Muscle of back (tissue), 11 donors: ENCODE results near the gene SPECC1L. TPM values are rescaled to one million over a fixed set of nuclear protein-coding genes. Genes with fewer than 3 reads are reported as not detected.

ENCODE experiments used
- DNase-seq, 3 donors: peaks; one replicate each; pipeline versions ENCODE4 v3.0.0 to v3.0.0-alpha.2; 2013
- polyA plus RNA-seq, 10 donors: library from polyadenylated mRNA; unstranded; fragments of 120-200 nt; gene quantifications; one replicate each; pipeline ENCODE4 v1.2.1, GENCODE V29; 2013; ENCODE audit not compliant: insufficient read length in 10 of 10

SPECC1L gene
- polyA plus RNA-seq, 10 donors, result 24.9 to 32.4 (median 27.7) TPM

DNA sequence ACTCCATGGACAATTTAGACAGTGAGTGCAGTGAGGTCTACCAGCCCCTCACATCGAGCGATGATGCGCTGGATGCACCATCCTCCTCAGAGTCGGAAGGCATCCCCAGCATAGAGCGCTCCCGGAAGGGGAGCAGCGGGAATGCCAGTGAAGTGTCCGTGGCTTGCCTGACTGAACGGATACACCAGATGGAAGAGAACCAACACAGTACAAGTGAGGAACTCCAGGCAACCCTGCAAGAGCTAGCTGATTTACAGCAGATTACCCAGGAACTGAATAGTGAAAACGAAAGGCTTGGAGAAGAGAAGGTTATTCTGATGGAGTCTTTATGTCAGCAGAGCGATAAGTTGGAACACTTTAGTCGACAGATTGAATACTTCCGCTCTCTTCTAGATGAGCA lies 51.4 kb downstream of the SPECC1L start:
- DNase-seq, result no peak

GRCh38 chr22:24322522-24322921 lies 51.9 kb downstream of the SPECC1L start:
- DNase-seq, result no peak

DNA sequence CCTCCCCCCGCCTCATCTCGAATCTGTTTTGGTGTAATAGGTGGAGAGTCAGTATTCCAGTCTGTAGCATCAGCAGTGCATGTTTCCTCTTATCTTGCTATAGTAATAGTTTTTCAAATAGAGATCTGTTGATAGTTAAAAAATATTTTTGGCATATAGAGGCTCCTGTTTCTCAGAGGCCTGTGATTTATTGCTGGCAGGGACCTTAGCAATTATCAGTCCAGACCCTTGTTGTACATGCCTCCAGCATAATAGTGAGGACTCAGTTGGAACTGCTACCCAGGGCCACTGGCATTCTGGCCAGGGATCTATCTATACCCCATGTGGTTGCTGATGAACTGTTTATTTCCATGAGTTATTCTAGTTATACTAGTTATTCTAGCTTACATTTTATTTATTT lies 52.6 kb downstream of the SPECC1L start:
- DNase-seq, result no peak

DNA sequence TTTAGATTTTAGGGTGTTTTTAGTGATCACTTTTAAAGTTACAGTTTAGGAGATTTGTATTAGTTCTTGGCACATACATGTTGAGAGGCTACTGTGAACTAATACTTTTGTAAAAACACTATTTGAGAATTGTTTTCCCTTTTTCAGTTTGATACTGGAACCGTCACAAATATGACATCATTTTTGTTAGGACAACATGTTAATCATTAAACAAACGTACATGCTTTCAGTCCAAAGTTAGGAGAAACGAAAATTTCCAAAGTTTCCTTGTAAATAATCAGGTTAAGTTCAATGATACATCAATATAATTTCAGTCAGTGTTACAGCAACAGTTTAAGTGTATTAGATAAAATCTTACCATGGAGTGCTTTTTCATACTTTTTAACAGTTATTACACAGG lies 53.1 kb downstream of the SPECC1L start:
- peak in 1 of 3 donors; percentile 27 for DNase-seq

DNA sequence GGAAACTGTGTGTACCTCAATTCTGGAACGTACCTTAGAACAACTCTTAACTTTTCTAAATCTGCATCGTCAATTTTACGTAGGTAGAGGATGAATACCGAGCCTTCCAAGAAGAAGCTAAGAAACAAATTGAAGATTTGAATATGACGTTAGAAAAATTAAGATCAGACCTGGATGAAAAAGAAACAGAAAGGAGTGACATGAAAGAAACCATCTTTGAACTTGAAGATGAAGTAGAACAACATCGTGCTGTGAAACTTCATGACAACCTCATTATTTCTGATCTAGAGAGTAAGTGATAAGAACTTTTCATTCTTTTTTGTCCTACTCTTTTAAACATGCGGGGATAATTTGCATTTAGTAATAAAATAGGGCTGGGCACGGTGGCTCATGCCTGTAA lies 53.5 kb downstream of the SPECC1L start:
- no peak for DNase-seq

DNA sequence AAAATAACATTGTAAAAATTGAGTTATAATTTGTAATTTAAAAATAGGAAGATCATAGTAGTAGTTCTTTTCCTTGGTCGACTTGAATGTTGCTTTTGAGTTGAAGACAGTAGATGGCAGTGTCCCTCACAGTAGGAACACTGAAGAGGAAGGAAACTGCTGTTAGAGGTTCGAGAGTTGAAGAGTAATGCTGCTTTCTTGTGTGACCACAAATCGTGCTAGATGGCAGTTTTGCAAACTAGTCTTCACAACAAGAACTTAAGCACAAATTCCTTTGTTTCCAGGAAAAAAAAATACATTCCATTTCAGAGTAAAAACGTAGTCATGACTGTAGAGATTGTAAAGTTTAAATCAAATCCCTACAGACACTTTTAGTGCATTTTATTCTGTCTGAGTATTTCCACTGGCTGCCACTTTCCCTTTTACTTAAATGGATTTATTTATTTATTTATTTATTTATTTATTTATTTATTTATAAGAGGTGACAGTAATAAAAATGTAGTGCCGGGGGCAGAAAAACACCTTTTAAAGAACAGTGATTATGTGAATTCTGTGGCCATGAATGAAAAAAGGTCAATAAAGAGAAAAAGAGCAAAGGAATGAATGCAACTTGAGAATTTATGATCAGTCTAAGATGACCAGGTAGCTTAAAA lies 54.6 kb downstream of the SPECC1L start:
- DNase-seq, result peak; percentile 71 to 83 (median 83)

DNA sequence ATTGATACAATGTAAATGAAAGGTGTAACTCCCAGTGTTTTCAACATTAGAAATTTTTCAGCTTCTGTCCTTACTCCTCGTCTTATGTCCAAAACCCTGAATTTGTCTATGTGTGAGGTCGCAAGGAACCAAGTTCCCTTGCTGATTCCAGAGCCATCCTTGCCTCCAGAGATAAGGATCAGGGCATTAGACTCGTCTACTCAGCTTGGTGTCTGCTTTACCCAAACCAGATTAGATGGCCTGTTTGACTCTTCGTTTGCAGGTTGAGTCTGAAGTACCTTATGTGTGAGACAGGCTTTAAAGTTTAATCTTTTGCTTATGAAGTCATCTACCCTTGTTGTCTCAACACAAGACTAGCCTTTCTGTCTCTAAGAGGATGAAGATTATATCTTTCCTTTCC lies 55.6 kb downstream of the SPECC1L start:
- no peak for DNase-seq

- no peak for DNase-seq
These were observed 57.2 kb downstream of the SPECC1L start for GRCh38 chr22:24327832-24328231.

DNA sequence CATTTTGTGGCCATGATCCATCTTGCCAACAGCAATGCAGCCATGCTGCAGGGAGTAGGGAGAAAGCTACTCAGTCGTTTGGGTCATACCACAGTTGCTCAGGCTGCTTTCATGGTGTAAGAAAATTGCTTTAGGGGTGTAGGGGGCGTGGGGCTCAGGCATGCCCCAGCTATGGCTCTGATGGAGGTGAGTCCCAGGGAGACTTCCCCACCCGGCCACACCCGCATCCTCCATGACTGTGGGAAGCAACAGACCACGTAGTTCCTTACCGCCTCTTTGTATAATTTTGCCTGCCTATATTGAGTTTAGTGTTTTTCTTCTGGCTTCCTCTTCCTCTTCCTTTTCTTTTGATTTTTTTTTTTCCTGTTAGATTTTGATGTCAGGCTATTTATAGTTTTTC lies 58.8 kb downstream of the SPECC1L start:
- DNase-seq, result no peak

GRCh38 chr22:24330636-24331035 lies 60.0 kb downstream of the SPECC1L start:
- no peak for DNase-seq

GRCh38 chr22:24331468-24332440 lies 61.1 kb downstream of the SPECC1L start:
- DNase-seq, result peak in 1 of 3 donors; percentile 14

DNA sequence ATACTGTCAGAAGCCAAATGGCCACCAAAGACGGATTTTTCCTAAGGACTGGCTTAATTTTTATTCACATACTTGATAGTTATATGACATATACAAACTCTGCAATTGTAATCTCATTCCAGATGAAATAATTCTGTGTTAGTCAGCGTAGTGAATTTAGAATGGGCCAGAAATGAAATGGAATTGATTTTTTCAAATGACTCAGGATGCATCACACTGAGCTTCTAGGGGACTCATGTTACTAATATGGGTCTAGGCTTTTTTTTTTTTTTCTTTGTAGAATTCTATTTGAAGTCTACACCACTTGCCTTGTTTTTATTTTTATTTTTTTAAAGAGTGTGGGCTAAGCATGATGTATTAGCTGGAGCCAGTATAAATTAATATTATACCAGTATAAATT lies 62.7 kb downstream of the SPECC1L start:
- peak in 1 of 3 donors; percentile 57 for DNase-seq

DNA sequence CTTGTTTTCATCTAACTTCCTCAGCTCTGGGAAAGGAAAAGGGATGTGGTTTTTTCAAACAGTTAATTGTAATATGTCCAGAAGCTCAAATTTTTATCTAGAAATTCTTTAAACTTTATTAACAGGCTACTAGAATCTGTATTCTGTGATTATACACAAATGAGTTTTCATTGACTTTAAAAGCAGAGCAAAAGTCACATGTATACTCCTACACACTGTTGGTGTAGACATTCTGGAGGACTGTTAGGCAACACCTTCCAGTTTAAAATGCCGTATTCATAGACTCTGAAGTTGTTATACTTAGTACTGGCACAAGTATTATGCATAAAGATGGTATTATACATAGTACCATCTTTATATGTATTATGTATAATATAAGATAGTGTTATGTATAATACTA lies 64.9 kb downstream of the SPECC1L start:
- no peak for DNase-seq

DNA sequence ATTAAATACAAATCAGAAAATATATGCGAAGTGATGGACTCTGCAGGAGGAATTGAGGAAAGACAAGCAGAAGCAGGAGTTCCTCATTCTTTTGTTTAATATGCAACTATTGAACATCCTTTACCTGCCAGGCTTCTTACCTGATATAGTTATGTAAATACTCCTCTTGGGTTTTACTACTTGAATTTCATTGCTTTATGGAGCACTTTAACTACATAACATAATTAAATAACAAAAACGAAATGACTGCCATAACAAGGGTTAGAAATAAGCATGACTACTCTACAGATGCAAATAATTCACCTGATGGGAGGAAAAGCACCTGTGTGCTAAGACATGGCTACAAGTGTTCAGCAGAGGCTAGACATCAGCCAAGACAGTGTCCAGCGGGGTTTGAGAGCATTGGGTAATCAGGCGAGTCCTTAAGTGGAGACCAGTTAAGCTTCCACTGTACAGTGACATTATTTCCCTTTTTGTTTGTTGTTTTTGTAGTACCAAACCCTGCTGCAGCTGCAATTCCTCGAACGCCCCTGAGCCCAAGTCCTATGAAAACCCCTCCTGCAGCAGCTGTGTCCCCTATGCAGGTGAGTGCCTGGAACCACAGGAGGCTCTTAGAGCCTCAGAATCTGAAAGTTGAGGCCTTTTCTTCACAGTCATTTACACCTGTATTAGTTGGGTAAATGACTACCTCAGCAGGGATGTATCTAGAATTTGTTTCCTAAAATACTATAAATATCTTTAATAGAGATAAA lies 67.4 kb downstream of the SPECC1L start:
- DNase-seq, result no peak

DNA sequence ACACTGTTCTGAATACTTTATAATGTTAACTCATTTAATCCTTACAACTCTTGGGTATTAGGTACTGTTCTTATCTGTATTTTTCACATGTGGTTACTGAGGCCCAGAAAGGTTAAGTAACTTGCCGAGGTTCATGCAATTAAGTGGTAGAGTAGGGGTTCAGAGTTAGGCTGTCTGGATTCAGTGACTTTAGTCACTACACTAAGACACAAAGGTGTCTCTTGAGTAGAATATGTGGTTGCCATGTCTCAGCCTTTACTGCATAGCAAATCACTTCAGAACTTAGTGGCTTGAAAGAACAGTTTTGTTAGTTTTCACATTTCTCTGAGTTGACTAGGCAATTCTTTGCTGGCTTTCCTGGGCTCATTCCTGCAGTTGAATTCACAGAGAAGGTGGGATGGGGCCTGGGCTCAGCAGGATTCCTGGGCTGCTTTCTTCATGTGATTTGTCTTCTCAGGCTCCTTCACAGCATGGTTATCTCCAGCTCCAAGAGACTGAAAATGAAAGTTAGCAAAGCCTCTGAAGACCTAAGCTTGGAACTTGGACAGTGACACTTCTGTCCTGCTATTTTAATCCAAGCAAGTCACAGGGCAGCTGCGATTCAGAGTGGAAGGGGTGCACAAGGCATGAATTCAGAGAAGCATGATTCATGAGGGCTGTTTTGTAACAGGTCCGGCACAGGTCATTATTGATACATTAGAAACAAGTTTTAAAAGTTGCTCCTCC lies 68.3 kb downstream of the SPECC1L start:
- no peak for DNase-seq

DNA sequence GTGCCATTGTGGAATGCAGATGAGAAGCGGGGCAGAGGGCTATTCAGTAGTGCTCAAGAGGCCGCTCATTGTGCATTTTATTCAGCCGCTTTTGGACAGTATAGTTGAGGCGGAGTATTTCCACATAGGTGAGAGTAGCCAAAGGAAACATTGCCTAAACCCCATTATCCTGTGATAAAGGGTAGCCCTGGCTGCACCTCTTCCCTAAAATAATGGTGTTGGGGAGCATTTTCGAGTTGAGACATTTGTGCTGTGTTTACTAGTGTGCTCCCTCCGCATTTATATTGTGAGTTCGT lies 68.8 kb downstream of the SPECC1L start:
- no peak for DNase-seq

DNA sequence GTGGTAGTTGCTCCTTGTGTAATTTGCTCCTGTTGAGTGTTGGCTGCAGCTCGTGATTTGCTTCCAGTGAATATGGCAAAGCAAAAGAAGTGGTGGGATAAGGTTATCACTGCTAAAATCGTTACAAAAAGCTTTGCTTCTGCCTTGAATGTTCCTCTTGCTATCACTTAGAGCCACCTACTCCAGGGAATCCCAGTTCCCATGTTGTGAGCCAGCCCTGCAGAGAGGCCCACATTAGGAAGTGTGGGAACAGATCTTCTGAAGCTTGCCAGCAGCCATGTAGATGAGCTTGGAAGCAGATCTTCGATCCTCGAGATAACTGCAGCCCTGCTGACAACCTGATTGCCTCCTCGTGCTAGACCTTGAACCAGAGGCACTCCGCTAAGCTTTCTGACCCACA lies 71.0 kb downstream of the SPECC1L start:
- DNase-seq, result no peak

DNA sequence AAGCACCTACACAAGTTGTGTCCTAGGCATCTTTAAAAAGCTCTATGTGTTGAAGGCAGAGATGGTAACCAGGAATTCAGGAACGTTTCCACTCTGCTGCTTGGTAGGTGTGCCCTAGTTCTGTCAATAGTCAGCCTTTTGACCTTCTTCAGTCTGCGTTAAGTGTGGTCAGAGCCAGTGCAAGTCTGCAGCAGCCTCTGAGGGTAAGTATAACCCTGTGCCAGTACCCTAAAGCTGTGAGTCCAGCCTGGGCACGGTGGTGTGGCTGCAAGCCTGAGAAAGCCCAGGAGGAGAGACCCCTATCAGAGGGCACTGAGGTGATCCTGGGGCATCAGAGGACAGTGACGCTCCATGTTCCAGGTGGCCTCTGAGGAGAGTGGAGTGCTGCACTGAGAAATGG lies 80.0 kb downstream of the SPECC1L start:
- DNase-seq, result no peak

DNA sequence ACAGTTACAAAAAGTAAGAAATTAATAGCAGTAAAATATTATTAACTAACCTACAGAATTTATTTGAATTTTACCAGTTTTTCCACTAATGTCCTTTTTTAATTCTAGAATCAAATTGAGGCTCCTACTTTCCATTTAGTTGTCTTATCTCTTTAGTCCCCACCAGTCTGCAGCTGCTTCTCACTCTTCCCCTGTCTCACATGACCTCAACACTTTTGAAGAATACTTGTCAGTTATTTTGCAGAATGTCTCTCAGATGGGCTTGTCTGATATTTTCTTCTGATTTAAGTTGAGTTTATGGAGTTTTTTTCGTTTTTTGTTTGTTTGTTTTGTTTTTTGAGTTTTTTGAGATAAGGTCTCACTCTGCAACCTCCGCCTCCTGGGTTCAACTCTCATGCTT lies 82.5 kb downstream of the SPECC1L start:
- no peak for DNase-seq

- no peak for DNase-seq
These were observed 84.9 kb downstream of the SPECC1L start for GRCh38 chr22:24355574-24355973.

GRCh38 chr22:24357547-24357946 lies 86.9 kb downstream of the SPECC1L start:
- DNase-seq, result no peak
